Peyer's patch (tissue), 4 donors: ENCODE data around the gene SUN3.

Experiments used
- POLR2A ChIP-seq, 2 donors: fragments of 450-650 bp; IDR thresholded peaks; one replicate each; pipeline ENCODE4 v1.5.1; 2017; ENCODE audit warnings: antibody characterized with exemption in 2 of 2, mild to moderate bottlenecking in 2 of 2, moderate library complexity in 2 of 2
- TF ChIP-seq, protein P1 (sequence below), 6 experiments: fragments of 450-650 bp in 4 of 6; fragments of 200-600 bp in 2 of 6; sonication (generic) in 1 of 6; IDR thresholded peaks; one replicate each; pipeline ENCODE4 v1.5.1; 2017 to 2019; ENCODE audit warnings: antibody characterized with exemption in 6 of 6, mild to moderate bottlenecking in 3 of 6, moderate library complexity in 1 of 6

DNA sequence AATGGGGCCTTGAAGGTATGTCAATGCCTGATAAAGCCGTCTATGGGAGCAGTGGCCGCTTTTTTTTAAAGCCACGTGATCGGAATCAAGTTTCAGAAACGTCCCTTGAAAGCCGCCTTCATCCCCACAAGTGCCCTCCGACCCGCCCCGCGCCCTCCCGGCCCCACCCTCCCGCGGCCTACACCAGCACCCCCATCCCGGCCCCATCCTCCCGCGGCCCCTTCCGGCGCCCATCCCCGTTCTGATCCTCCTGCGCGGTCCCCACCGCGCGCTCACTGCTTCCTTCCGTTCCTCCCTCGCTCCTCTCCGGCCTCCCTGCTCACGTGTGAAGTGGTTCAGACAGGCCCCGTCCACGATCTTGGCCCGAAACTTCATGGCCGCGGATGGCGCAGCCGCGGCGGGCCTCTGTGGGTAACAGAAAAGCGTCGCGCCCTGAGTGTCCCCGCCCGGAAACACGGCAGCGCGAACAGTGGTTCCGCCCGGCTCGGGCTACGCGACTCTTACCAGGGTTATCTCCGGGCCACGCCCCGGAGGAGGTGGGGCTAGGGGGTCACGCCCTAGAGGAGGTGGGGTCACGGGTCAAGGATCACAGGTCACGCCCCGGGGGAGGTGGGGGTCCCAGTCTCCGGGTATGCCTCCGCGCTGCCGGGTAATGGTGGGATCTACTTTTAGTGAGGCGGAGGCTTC lies 49.6 kb downstream of the SUN3 start, which contains the start of gene HUS1:
- TF ChIP-seq, protein P1, sequence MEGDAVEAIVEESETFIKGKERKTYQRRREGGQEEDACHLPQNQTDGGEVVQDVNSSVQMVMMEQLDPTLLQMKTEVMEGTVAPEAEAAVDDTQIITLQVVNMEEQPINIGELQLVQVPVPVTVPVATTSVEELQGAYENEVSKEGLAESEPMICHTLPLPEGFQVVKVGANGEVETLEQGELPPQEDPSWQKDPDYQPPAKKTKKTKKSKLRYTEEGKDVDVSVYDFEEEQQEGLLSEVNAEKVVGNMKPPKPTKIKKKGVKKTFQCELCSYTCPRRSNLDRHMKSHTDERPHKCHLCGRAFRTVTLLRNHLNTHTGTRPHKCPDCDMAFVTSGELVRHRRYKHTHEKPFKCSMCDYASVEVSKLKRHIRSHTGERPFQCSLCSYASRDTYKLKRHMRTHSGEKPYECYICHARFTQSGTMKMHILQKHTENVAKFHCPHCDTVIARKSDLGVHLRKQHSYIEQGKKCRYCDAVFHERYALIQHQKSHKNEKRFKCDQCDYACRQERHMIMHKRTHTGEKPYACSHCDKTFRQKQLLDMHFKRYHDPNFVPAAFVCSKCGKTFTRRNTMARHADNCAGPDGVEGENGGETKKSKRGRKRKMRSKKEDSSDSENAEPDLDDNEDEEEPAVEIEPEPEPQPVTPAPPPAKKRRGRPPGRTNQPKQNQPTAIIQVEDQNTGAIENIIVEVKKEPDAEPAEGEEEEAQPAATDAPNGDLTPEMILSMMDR (IDR thresholded peaks at IDR 0.05), result no peak
- peak; percentile 57 to 83 for TF ChIP-seq POLR2A (IDR thresholded peaks at IDR 0.05)
